Left lung (tissue), 10 donors: ENCODE results near the gene GAS2L2. TPM values are rescaled to one million over a fixed set of nuclear protein-coding genes. Genes with fewer than 3 reads are reported as not detected.

Source experiments
- ATAC-seq: fragments of 200-7000 bp; cut with Tn5 transposase; one replicate; pipeline ENCODE4 v1.9.1; 2020; ENCODE audit warnings: moderate library complexity
- DNase-seq, 4 donors: peaks; one replicate each; pipeline ENCODE4 v3.0.0-alpha.2; 2013 to 2020
- H3K27ac ChIP-seq, 2 donors: fragments of 200-600 bp; sonication (generic) in 1 of 2; one replicate each; pipeline versions ENCODE4 v1.5.0 to v1.8.0; 2020 to 2021
- H3K27me3 ChIP-seq, 2 donors: fragments of 200-600 bp; sonication (generic) in 1 of 2; one replicate each; pipeline versions ENCODE4 v1.5.0 to v1.8.0; 2020 to 2021
- H3K36me3 ChIP-seq, 2 donors: fragments of 200-600 bp; sonication (generic) in 1 of 2; one replicate each; pipeline versions ENCODE4 v1.5.0 to v1.8.0; 2020 to 2021
- H3K4me1 ChIP-seq, 2 donors: fragments of 200-600 bp; one replicate each; pipeline ENCODE4 v1.8.0; 2021
- H3K4me3 ChIP-seq, 2 donors: fragments of 200-600 bp; sonication (generic) in 1 of 2; one replicate each; pipeline versions ENCODE4 v1.5.0 to v1.8.0; 2020 to 2021; ENCODE audit warnings: mild to moderate bottlenecking in 1 of 2
- H3K9me3 ChIP-seq, 2 donors: fragments of 200-600 bp; sonication (generic) in 1 of 2; one replicate each; pipeline versions ENCODE4 v1.5.0 to v1.8.0; 2020 to 2021
- intact Hi-C, 2 donors: fragments of 100-400 bp; cut with DNase I; formaldehyde crosslinking; loops; one replicate each; pipeline versions ENCODE4 v1.11.2 to v1.14.2; 2022
- polyA plus RNA-seq, 6 donors: library from polyadenylated mRNA; unstranded; fragments of 120-200 nt; gene quantifications; one replicate each; pipeline ENCODE4 v1.2.1, GENCODE V29; 2013; ENCODE audit not compliant: insufficient read length in 6 of 6
- total RNA-seq, 2 donors: library from RNA; stranded (reverse); fragmentation: NEBNext Ultra II Directional; extraction: Animal tissue kit (Norgen Biotek cat#: 25700); gene quantifications; one replicate each; pipeline ENCODE4 v1.2.1, GENCODE V29; 2021
- TF ChIP-seq, protein P1 (sequence below), 2 donors: fragments of 200-600 bp; sonication (generic) in 1 of 2; IDR thresholded peaks; one replicate each; pipeline versions ENCODE4 v1.5.0 to v1.8.0; 2021; ENCODE audit warnings: antibody characterized with exemption in 2 of 2
- donor health status: DM: no; HTN: yes; CAD: no.
- donor health status: DM: no; HTN: no; CAD: no.

GAS2L2 gene
- total and polyA plus RNA-seq, 8 donors: 0.15 to 1.8 (median 1.1) TPM

DNA sequence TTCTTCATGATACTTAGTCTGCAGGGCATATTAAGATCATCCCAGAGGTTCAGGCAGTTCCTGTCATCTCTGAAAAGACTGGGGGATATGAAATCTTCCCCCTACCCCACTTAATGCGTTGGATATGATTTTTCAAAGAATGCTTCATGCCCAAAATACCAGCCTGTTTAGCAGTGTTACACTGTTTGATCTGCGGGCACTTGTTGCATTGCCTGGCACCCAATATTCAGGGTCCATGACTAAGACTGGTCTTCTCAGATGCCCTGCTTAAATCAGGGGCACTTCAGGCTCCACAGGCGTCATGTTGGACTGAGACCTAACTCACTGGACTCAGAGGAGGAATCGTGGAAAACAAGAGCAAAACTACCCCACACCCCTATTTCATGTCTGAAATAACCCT, 28.0 kb downstream of the GAS2L2 start:
- TF ChIP-seq, protein P1, sequence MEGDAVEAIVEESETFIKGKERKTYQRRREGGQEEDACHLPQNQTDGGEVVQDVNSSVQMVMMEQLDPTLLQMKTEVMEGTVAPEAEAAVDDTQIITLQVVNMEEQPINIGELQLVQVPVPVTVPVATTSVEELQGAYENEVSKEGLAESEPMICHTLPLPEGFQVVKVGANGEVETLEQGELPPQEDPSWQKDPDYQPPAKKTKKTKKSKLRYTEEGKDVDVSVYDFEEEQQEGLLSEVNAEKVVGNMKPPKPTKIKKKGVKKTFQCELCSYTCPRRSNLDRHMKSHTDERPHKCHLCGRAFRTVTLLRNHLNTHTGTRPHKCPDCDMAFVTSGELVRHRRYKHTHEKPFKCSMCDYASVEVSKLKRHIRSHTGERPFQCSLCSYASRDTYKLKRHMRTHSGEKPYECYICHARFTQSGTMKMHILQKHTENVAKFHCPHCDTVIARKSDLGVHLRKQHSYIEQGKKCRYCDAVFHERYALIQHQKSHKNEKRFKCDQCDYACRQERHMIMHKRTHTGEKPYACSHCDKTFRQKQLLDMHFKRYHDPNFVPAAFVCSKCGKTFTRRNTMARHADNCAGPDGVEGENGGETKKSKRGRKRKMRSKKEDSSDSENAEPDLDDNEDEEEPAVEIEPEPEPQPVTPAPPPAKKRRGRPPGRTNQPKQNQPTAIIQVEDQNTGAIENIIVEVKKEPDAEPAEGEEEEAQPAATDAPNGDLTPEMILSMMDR (IDR thresholded peaks at IDR 0.05): no peak
- Histone ChIP-seq H3K4me3 (no peak overlapping the region), H3K36me3 (peaks cover 0 to 81% of the 10 kb centered on the region in 2 donors), H3K27ac (no peak overlapping the region), H3K4me1 (no peaks in the 10 kb centered on the region), H3K27me3 (no peaks in the 10 kb centered on the region), H3K9me3 (no peaks in the 10 kb centered on the region)
- intact Hi-C loops: no loop called here
- ATAC-seq (no peak), DNase-seq (no peak)

DNA sequence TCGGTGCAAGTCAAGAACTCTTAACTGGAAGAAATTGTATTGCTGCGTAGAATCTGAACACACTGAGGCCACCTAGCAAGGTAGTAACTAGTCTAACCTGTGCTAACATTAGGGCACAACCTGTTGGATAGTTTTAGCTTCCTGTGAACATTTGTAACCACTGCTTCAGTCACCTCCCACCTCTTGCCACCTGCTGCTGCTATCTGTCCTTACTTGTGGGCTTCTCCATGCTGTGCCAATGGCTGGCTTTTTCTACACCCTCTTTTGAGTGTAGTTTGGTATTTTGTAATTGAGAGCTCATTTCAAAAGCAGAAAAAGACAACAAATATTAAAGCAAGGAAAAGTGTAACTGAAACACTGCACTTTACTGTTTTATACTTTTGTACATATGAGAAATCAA, 29.3 kb downstream of the GAS2L2 start:
- H3K4me1 ChIP-seq: no peaks in the 10 kb centered on the region
- no peaks in the 10 kb centered on the region for H3K27me3 ChIP-seq
- H3K27ac ChIP-seq: no peak overlapping the region
- H3K36me3 ChIP-seq: peaks cover 0 to 81% of the 10 kb centered on the region in 2 donors
- DNase-seq (no peak), ATAC-seq (no peak)
- H3K9me3 ChIP-seq: no peaks in the 10 kb centered on the region
- TF ChIP-seq, protein P1 (IDR thresholded peaks at IDR 0.05): no peak
- no peak overlapping the region for H3K4me3 ChIP-seq
- intact Hi-C loops: no loop called here

DNA sequence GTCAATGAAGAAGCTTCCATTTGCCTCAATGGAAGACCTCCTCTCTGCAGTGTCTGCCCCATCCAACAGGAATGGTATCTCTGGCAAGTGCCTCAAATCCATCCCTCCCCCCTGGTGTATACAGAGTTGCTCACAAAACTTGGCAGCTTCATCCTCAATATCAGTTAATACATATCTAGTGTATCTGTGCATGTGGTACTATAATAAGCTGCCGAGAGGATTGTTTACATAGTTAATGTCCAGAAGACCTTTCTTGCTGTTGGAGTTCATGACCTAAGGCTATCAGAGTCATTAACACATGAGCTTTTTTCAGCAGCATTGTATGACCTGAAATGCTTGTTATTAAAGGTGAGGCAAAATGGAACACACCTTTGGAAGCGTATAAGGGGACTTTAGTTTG, 35.6 kb downstream of the GAS2L2 start:
- TF ChIP-seq, protein P1 (IDR thresholded peaks at IDR 0.05): no peak
- intact Hi-C loops: no loop called here
- Histone ChIP-seq H3K9me3 (no peaks in the 10 kb centered on the region), H3K36me3 (peaks cover 0 to 66% of the 10 kb centered on the region in 2 donors), H3K27me3 (no peaks in the 10 kb centered on the region), H3K4me1 (peaks cover 14 to 15% of the 10 kb centered on the region in 2 donors), H3K4me3 (no peak overlapping the region), H3K27ac (peak overlapping the region in 1 of 2 donors; percentile 16)
- peak; percentile 42 for ATAC-seq
- peak in 1 of 4 donors; percentile 9 for DNase-seq

DNA sequence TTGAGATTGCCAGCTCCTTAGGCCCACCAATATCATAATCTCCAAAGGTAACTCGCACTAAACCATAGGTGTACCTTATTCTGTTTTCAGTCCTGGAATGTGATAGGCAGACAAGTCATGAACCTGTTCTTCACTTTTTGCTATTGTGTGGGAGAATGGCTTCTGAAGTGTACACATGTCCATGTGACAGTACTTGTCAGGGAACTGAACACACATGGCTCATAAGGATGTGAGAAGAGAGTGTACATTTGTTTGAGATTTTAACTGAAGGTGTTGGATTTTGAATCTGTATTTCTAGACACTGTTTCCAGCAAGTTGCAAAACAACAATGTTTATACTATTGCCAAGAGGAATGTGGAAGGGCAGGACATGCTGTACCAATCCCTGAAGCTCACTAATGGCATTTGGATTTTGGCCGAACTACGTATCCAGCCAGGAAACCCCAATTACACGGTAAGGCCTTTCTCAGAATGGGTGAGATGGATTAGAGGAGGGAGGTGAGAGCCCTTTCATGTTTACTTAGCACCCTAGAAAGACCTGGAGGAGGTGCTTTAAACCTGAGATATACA, 36.1 kb downstream of the GAS2L2 start:
- peak; percentile 70 for ATAC-seq
- intact Hi-C loops: no loop called here
- peaks cover 0 to 63% of the 10 kb centered on the region in 2 donors for H3K36me3 ChIP-seq

DNA sequence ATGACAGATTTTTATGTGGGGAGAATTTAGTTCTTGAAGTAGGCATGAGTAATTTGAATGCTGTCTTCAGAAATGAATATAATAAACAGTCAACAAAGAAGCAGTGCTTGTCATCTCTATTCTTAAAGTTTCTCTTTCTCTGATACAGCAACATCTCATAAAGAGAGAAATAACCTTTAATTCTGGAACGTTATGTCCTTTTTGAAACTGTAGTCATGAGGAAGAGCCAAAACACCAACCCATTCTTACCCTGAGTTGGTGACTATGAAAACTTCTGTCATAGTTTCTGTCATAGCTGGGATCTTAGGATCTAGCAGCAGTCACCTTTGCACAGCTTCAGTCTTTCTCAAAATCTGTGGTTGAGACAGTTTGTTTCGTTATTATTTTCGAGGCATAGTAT, 36.9 kb downstream of the GAS2L2 start:
- peaks cover 0 to 62% of the 10 kb centered on the region in 2 donors for H3K36me3 ChIP-seq

More for the DNA sequence above, 36.1 kb downstream of the GAS2L2 start:
- TF ChIP-seq, protein P1 (IDR thresholded peaks at IDR 0.05): no peak
- no peaks in the 10 kb centered on the region for H3K27me3 ChIP-seq
- H3K4me1 ChIP-seq: peaks cover 14 to 15% of the 10 kb centered on the region in 2 donors
- H3K27ac ChIP-seq: peak overlapping the region in 1 of 2 donors; percentile 16
- no peak for DNase-seq
- H3K4me3 ChIP-seq: no peak overlapping the region
- H3K9me3 ChIP-seq: no peaks in the 10 kb centered on the region

More for the DNA sequence above, 36.9 kb downstream of the GAS2L2 start:
- ATAC-seq (no peak), DNase-seq (no peak)
- intact Hi-C loops: no loop called here
- Histone ChIP-seq H3K27ac (no peak overlapping the region), H3K27me3 (no peaks in the 10 kb centered on the region), H3K4me1 (peaks cover 14 to 15% of the 10 kb centered on the region in 2 donors), H3K4me3 (no peak overlapping the region), H3K9me3 (no peaks in the 10 kb centered on the region)
- TF ChIP-seq, protein P1 (IDR thresholded peaks at IDR 0.05): no peak
